ENCODE measurements around the gene USP40. TPM values are rescaled to one million over a fixed set of nuclear protein-coding genes. Genes with fewer than 3 reads are reported as not detected.

USP40 gene
- total RNA-seq, 2 experiments from 2014 or later: 11.5 to 13.9 TPM

- H3K27ac Mint-ChIP-seq: no peak overlapping the region
- H3K27me3 Mint-ChIP-seq: no peaks in the 10 kb centered on the region
- no peaks in the 10 kb centered on the region for H3K9me3 Mint-ChIP-seq
- DNase-seq: no peak
- H3K4me3 Mint-ChIP-seq: no peak overlapping the region
- H3K4me1 Mint-ChIP-seq: no peaks in the 10 kb centered on the region
- H3K36me3 Mint-ChIP-seq: no peaks in the 10 kb centered on the region
- POLR2A ChIA-PET: no interaction called here
- ATAC-seq (ENCODE audit: low read depth): no peak
Measured at GRCh38 chr2:233485726-233486125, 80.9 kb downstream of the USP40 start.

- POLR2A ChIA-PET: no interaction called here
- H3K4me1 Mint-ChIP-seq: no peaks in the 10 kb centered on the region
- H3K27ac Mint-ChIP-seq: no peak overlapping the region
Measured at GRCh38 chr2:233482616-233483015, 84.0 kb downstream of the USP40 start.

GRCh38 chr2:233481368-233482142, 85.0 kb downstream of the USP40 start:
- DNase-seq: no peak
- Mint-ChIP-seq H3K27me3 (no peaks in the 10 kb centered on the region), H3K9me3 (no peaks in the 10 kb centered on the region), H3K27ac (no peak overlapping the region), H3K4me1 (no peaks in the 10 kb centered on the region), H3K4me3 (no peak overlapping the region), H3K36me3 (no peaks in the 10 kb centered on the region)
- POLR2A ChIA-PET: no interaction called here
- no peak for ATAC-seq (ENCODE audit: low read depth)

More at GRCh38 chr2:233482616-233483015, 84.0 kb downstream of the USP40 start:
- H3K36me3 Mint-ChIP-seq: no peaks in the 10 kb centered on the region
- no peaks in the 10 kb centered on the region for H3K27me3 Mint-ChIP-seq
- DNase-seq (no peak), ATAC-seq (ENCODE audit: low read depth) (no peak)
- no peaks in the 10 kb centered on the region for H3K9me3 Mint-ChIP-seq
- no peak overlapping the region for H3K4me3 Mint-ChIP-seq

- POLR2A ChIA-PET: no interaction called here
- ATAC-seq (ENCODE audit: low read depth): no peak
- H3K4me3 Mint-ChIP-seq: no peak overlapping the region
Measured at GRCh38 chr2:233480490-233481202, 85.9 kb downstream of the USP40 start.

GRCh38 chr2:233479616-233480489, 86.7 kb downstream of the USP40 start:
- Mint-ChIP-seq H3K4me3 (no peak overlapping the region), H3K9me3 (no peaks in the 10 kb centered on the region), H3K36me3 (no peaks in the 10 kb centered on the region), H3K4me1 (no peaks in the 10 kb centered on the region), H3K27ac (no peak overlapping the region), H3K27me3 (no peaks in the 10 kb centered on the region)
- ATAC-seq (ENCODE audit: low read depth): no peak
- POLR2A ChIA-PET: no interaction called here
- DNase-seq: no peak

More at GRCh38 chr2:233480490-233481202, 85.9 kb downstream of the USP40 start:
- Mint-ChIP-seq H3K27me3 (no peaks in the 10 kb centered on the region), H3K27ac (no peak overlapping the region), H3K9me3 (no peaks in the 10 kb centered on the region), H3K36me3 (no peaks in the 10 kb centered on the region), H3K4me1 (no peaks in the 10 kb centered on the region)
- DNase-seq: no peak

- H3K27ac Mint-ChIP-seq: no peak overlapping the region
- H3K36me3 Mint-ChIP-seq: no peaks in the 10 kb centered on the region
- H3K9me3 Mint-ChIP-seq: no peaks in the 10 kb centered on the region
- H3K4me1 Mint-ChIP-seq: no peaks in the 10 kb centered on the region
- DNase-seq (no peak), ATAC-seq (ENCODE audit: low read depth) (no peak)
- no peaks in the 10 kb centered on the region for H3K27me3 Mint-ChIP-seq
- POLR2A ChIA-PET: no interaction called here
- H3K4me3 Mint-ChIP-seq: no peak overlapping the region
Measured at GRCh38 chr2:233477548-233478433, 88.8 kb downstream of the USP40 start.

- Mint-ChIP-seq H3K9me3 (no peaks in the 10 kb centered on the region), H3K27me3 (no peaks in the 10 kb centered on the region), H3K4me3 (no peak overlapping the region), H3K4me1 (no peaks in the 10 kb centered on the region), H3K27ac (peak overlapping the region; percentile 9), H3K36me3 (peaks cover 2% of the 10 kb centered on the region)
- POLR2A ChIA-PET: no interaction called here
- ATAC-seq (ENCODE audit: low read depth) (no peak), DNase-seq (no peak)
Measured at GRCh38 chr2:233476651-233477547, 89.7 kb downstream of the USP40 start.

GRCh38 chr2:233476063-233476410, 90.5 kb downstream of the USP40 start:
- H3K27me3 Mint-ChIP-seq: no peaks in the 10 kb centered on the region
- H3K4me1 Mint-ChIP-seq: no peaks in the 10 kb centered on the region
- ATAC-seq (ENCODE audit: low read depth) (no peak), DNase-seq (no peak)
- H3K9me3 Mint-ChIP-seq: no peaks in the 10 kb centered on the region
- no peak overlapping the region for H3K4me3 Mint-ChIP-seq
- POLR2A ChIA-PET: no interaction called here
- H3K36me3 Mint-ChIP-seq: peaks cover 3% of the 10 kb centered on the region
- H3K27ac Mint-ChIP-seq: no peak overlapping the region

- no peak overlapping the region for H3K4me3 Mint-ChIP-seq
- peaks cover 3% of the 10 kb centered on the region for H3K36me3 Mint-ChIP-seq
- ATAC-seq (ENCODE audit: low read depth): no peak
- POLR2A ChIA-PET: no interaction called here
- H3K9me3 Mint-ChIP-seq: no peaks in the 10 kb centered on the region
- H3K27ac Mint-ChIP-seq: no peak overlapping the region
- no peaks in the 10 kb centered on the region for H3K4me1 Mint-ChIP-seq
- no peak for DNase-seq
- H3K27me3 Mint-ChIP-seq: no peaks in the 10 kb centered on the region
Measured at GRCh38 chr2:233474308-233475160, 92.0 kb downstream of the USP40 start.

GRCh38 chr2:233473878-233474277, 92.7 kb downstream of the USP40 start:
- POLR2A ChIA-PET: no interaction called here
- DNase-seq: no peak
- no peaks in the 10 kb centered on the region for H3K27me3 Mint-ChIP-seq
- H3K27ac Mint-ChIP-seq: no peak overlapping the region
- H3K4me1 Mint-ChIP-seq: no peaks in the 10 kb centered on the region
- ATAC-seq (ENCODE audit: low read depth): no peak
- H3K4me3 Mint-ChIP-seq: no peak overlapping the region
- H3K36me3 Mint-ChIP-seq: peaks cover 5% of the 10 kb centered on the region
- H3K9me3 Mint-ChIP-seq: no peaks in the 10 kb centered on the region

- Mint-ChIP-seq H3K27me3 (no peaks in the 10 kb centered on the region), H3K4me3 (no peak overlapping the region), H3K4me1 (no peaks in the 10 kb centered on the region), H3K9me3 (no peaks in the 10 kb centered on the region), H3K27ac (no peak overlapping the region), H3K36me3 (peaks cover 6% of the 10 kb centered on the region)
- ATAC-seq (ENCODE audit: low read depth) (no peak), DNase-seq (no peak)
- POLR2A ChIA-PET: no interaction called here
Measured at GRCh38 chr2:233473386-233473791, 93.2 kb downstream of the USP40 start.
